ENCODE measurements around the gene METAP1D.
A peak's percentile ranks its signal among the peaks of the same experiment; 100 is the strongest.

METAP1D gene

GRCh38 chr2:172095146-172095904 is 95.6 kb downstream of the METAP1D start:
- no peak overlapping the region for H3K27ac ChIP-seq
- no peaks in the 10 kb centered on the region for H3K36me3 ChIP-seq
- H3K9ac ChIP-seq = no peak overlapping the region
- no peak for TF ChIP-seq Cebpa-rat (IDR thresholded peaks at IDR 0.05)
- H3K9me3 ChIP-seq = no peaks in the 10 kb centered on the region
- H3K4me1 ChIP-seq = peaks cover 32% of the 10 kb centered on the region
- H4K20me1 ChIP-seq = peaks cover 99% of the 10 kb centered on the region
- peaks cover 100% of the 10 kb centered on the region for H3K27me3 ChIP-seq
- peak overlapping the region; percentile 56 for H3K4me2 ChIP-seq
- H3K4me3 ChIP-seq = peak overlapping the region; percentile 47; the same call in 1 of the 2 replicates

GRCh38 chr2:172095905-172096625 is 96.3 kb downstream of the METAP1D start:
- peaks cover 100% of the 10 kb centered on the region for H4K20me1 ChIP-seq
- no peaks in the 10 kb centered on the region for H3K9me3 ChIP-seq
- no peak overlapping the region for H3K9ac ChIP-seq
- H3K4me2 ChIP-seq = peak overlapping the region; percentile 56
- H3K4me3 ChIP-seq = no peak overlapping the region; the same call in 1 of the 2 replicates
- TF ChIP-seq Cebpa-rat (IDR thresholded peaks at IDR 0.05) = no peak
- H3K27me3 ChIP-seq = peaks cover 100% of the 10 kb centered on the region
- no peaks in the 10 kb centered on the region for H3K36me3 ChIP-seq
- peaks cover 39% of the 10 kb centered on the region for H3K4me1 ChIP-seq
- no peak overlapping the region for H3K27ac ChIP-seq

DNA sequence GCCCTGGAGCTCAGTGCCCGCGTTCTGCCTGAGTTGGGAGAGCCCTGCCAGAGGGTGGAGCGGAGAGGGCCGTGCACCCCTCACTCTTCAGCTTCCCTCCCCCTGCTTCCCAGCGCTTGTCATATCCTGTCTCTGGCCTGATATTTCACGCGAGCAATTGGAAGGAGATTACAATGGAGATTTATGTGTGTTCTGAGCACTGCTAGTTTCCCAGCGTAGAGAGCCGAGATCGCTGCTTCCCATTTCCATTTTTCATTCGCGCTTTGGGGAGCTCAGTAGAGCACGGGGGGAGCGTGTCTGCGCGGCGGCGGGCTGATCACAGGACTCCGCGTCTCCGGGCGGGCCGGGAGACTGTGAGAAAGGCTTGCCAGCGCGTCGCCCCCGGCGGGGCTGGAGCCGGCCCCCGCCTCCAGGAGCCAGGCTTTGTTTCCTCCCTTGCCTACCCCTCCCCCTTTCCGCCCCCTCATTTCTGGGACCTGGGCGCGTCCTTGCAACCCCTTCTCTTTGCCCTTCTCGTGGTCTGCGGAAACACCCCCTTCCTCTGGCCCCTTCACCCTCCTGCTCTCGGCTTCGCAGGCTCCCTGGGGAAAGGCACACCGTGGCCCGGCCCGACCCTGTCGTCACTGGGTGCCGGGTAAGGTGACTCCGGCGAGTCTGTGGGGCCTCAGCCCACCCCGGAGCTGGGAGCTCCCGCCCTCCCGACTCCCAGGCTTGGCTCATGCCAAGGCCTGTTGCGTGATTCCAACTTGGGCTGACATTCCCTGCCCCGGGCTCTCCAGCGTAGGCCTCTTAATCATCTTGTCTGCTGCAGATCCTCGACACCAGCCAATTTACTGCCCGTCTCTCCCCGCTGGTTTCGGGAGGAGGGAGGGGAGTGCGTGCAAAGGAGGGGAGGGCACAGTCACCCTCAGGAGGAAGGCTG is 97.1 kb downstream of the METAP1D start:
- peaks cover 47% of the 10 kb centered on the region for H3K4me1 ChIP-seq
- H4K20me1 ChIP-seq = peaks cover 100% of the 10 kb centered on the region
- H3K4me2 ChIP-seq = peak overlapping the region; percentile 25; the same call in 1 of the 2 replicates
- no peak overlapping the region for H3K9ac ChIP-seq
- no peaks in the 10 kb centered on the region for H3K9me3 ChIP-seq
- H3K36me3 ChIP-seq = no peaks in the 10 kb centered on the region
- no peak overlapping the region for H3K27ac ChIP-seq
- no peak overlapping the region for H3K4me3 ChIP-seq
- peaks cover 100% of the 10 kb centered on the region for H3K27me3 ChIP-seq
- no peak for TF ChIP-seq Cebpa-rat (IDR thresholded peaks at IDR 0.05)

GRCh38 chr2:172097557-172098131 is 97.9 kb downstream of the METAP1D start:
- no peak overlapping the region for H3K27ac ChIP-seq
- peaks cover 100% of the 10 kb centered on the region for H3K27me3 ChIP-seq
- no peak overlapping the region for H3K4me3 ChIP-seq
- no peak overlapping the region for H3K9ac ChIP-seq
- peaks cover 100% of the 10 kb centered on the region for H4K20me1 ChIP-seq
- H3K36me3 ChIP-seq = no peaks in the 10 kb centered on the region
- H3K4me2 ChIP-seq = no peak overlapping the region
- TF ChIP-seq Cebpa-rat (IDR thresholded peaks at IDR 0.05) = no peak
- no peaks in the 10 kb centered on the region for H3K9me3 ChIP-seq
- H3K4me1 ChIP-seq = peaks cover 54% of the 10 kb centered on the region

GRCh38 chr2:172098287-172098649 is 98.5 kb downstream of the METAP1D start:
- H3K4me1 ChIP-seq = peaks cover 59% of the 10 kb centered on the region
- H3K4me2 ChIP-seq = no peak overlapping the region
- H3K9ac ChIP-seq = no peak overlapping the region
- no peak overlapping the region for H3K4me3 ChIP-seq
- H3K36me3 ChIP-seq = no peaks in the 10 kb centered on the region
- no peak for TF ChIP-seq Cebpa-rat (IDR thresholded peaks at IDR 0.05)
- H3K27ac ChIP-seq = no peak overlapping the region
- peaks cover 100% of the 10 kb centered on the region for H3K27me3 ChIP-seq
- peaks cover 99% of the 10 kb centered on the region for H4K20me1 ChIP-seq
- H3K9me3 ChIP-seq = no peaks in the 10 kb centered on the region

GRCh38 chr2:172098650-172099471 is 99.1 kb downstream of the METAP1D start:
- no peaks in the 10 kb centered on the region for H3K9me3 ChIP-seq
- TF ChIP-seq Cebpa-rat (IDR thresholded peaks at IDR 0.05) = no peak
- 0 out of 2 replicates have a peak overlapping the region, but pooled peaks have one; percentile 14 for H3K4me2 ChIP-seq
- H4K20me1 ChIP-seq = peaks cover 98% of the 10 kb centered on the region
- H3K4me3 ChIP-seq = no peak overlapping the region
- peaks cover 64% of the 10 kb centered on the region for H3K4me1 ChIP-seq
- peaks cover 100% of the 10 kb centered on the region for H3K27me3 ChIP-seq
- H3K36me3 ChIP-seq = no peaks in the 10 kb centered on the region
- no peak overlapping the region for H3K27ac ChIP-seq
- no peak overlapping the region for H3K9ac ChIP-seq

GRCh38 chr2:172099472-172100079 is 99.8 kb downstream of the METAP1D start:
- Histone ChIP-seq H3K9me3 (no peaks in the 10 kb centered on the region), H3K4me2 (peak overlapping the region; percentile 98; the same call in 1 of the 2 replicates), H3K36me3 (no peaks in the 10 kb centered on the region), H3K4me3 (peak overlapping the region; percentile 45; the same call in 1 of the 2 replicates), H3K4me1 (peaks cover 64% of the 10 kb centered on the region), H3K27me3 (peaks cover 100% of the 10 kb centered on the region), H3K9ac (no peak overlapping the region), H4K20me1 (peaks cover 97% of the 10 kb centered on the region), H3K27ac (no peak overlapping the region)
- TF ChIP-seq Cebpa-rat (IDR thresholded peaks at IDR 0.05) = no peak
